Measurements from ENCODE around the gene CDX4.

CDX4 gene

GRCh38 chrX:73446831-73447230 is at the start of gene CDX4:
TSS of gene CDX4 (plus strand) at chrX:73447053. CDS start at chrX:73447254, 201 bp downstream.
- DNase-seq (ENCODE audit: low read depth), result no peak
- H3K4me3 ChIP-seq (ENCODE audit: control insufficient read depth, low read depth, low read length), result no peak within 1 kb of the TSS
- TF ChIP-seq, protein P1, sequence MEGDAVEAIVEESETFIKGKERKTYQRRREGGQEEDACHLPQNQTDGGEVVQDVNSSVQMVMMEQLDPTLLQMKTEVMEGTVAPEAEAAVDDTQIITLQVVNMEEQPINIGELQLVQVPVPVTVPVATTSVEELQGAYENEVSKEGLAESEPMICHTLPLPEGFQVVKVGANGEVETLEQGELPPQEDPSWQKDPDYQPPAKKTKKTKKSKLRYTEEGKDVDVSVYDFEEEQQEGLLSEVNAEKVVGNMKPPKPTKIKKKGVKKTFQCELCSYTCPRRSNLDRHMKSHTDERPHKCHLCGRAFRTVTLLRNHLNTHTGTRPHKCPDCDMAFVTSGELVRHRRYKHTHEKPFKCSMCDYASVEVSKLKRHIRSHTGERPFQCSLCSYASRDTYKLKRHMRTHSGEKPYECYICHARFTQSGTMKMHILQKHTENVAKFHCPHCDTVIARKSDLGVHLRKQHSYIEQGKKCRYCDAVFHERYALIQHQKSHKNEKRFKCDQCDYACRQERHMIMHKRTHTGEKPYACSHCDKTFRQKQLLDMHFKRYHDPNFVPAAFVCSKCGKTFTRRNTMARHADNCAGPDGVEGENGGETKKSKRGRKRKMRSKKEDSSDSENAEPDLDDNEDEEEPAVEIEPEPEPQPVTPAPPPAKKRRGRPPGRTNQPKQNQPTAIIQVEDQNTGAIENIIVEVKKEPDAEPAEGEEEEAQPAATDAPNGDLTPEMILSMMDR (IDR thresholded peaks at IDR 0.05; ENCODE audit: control insufficient read depth, insufficient read depth, low read depth, low read length, missing control alignments), result no peak

DNA sequence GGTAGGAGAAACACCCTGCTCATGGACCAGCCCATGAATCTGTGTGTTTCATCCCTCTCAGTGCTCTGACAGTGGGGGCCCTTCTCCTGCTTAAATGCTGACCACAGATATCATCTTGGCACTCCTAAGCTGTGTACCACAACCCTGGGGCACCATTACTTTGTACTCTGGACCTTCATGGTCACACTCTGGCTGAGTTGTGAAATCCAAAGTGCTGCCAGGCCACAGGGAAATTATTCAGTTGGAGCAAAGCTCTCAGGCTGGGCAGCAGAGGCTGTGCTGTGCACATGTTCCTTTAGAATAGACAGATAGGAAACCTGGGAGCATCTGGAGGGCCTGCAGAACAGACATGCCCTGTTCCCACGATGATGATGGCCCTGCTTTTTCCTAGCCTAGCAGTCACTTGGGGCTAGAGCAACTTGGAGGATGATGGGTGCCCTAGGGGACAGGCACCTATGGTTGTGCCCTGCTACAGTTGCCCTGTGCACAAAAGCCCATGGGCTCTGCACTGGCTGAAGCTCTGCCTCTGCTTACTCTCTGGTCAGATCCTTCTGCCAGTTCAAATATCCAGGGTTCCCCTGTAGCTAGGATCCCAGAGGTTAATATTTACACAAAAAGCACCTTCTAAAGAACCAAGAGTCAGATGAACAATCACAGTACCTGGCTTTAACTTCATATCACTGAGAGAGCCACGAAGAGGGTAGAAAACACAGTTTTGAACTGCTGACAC is 48.5 kb upstream of the CDX4 start:
- H3K4me3 ChIP-seq (ENCODE audit: control insufficient read depth, low read depth, low read length), result no peak overlapping the region
- TF ChIP-seq, protein P1 (IDR thresholded peaks at IDR 0.05; ENCODE audit: control insufficient read depth, insufficient read depth, low read depth, low read length, missing control alignments), result no peak
- no peak for DNase-seq (ENCODE audit: low read depth)

DNA sequence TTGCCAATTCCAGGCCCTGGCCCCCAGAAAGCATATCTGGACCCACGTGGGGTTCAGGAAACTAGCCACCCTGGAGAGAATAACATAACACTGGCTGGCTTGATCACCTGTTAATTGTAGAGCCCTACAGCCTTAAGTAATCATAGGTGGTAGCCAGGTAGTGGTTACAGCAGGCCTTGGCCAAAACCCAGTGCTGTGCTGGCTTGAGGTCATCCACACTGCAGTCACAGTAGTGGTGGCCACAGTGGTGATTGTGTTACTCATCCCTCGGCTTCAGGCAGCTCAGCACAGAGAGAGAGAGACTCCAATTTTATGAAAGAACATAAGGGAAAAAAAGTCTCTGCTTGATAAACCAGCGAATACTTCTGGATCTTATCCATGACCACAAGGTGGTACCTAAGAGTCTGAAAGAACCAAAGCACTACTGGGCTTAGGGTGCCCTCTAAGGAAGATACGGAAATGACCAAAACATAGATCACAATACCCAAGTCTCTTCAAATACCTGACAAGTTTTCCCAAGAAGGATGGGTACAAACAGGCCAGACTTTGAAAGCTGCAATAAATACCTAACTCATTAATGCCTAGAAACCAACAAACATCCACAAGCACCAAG is 46.6 kb upstream of the CDX4 start:
- DNase-seq (ENCODE audit: low read depth), result no peak
- TF ChIP-seq, protein P1 (IDR thresholded peaks at IDR 0.05; ENCODE audit: control insufficient read depth, insufficient read depth, low read depth, low read length, missing control alignments), result no peak
- H3K4me3 ChIP-seq (ENCODE audit: control insufficient read depth, low read depth, low read length), result no peak overlapping the region

DNA sequence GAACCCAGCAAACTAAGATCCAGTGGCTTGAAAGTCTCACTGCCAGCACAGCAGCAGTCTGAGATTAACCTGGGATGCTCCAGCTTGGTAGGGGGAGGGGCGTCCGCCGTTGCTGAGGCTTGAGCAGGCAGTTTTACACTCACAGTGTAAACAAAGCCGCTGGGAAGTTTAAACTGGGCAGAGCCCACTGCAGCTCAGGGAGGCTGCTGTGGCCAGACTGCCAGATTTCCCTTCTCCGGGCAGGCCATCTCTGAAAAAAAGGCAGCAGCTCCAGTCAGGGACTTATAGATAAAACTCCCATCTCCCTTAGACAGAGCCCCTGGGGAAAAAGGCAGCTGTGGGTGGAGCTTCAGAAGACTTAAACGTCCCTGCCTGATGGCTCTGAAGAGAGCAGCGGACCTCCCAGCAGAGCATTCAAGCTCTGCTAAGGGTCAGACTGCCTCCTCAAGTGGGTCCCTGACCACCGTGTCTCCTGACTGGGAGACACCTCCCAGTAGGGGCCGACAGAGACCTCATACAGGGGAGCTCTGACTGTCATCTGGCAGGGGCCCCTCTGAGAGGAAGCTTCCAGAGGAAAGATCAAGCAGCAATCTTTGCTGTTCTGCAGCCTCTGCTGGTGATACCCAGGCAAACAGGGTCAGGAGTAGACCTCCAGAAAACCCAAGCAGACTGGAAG is 45.1 kb upstream of the CDX4 start:
- TF ChIP-seq, protein P1 (IDR thresholded peaks at IDR 0.05; ENCODE audit: control insufficient read depth, insufficient read depth, low read depth, low read length, missing control alignments), result no peak
- H3K4me3 ChIP-seq (ENCODE audit: control insufficient read depth, low read depth, low read length), result no peak overlapping the region

DNA sequence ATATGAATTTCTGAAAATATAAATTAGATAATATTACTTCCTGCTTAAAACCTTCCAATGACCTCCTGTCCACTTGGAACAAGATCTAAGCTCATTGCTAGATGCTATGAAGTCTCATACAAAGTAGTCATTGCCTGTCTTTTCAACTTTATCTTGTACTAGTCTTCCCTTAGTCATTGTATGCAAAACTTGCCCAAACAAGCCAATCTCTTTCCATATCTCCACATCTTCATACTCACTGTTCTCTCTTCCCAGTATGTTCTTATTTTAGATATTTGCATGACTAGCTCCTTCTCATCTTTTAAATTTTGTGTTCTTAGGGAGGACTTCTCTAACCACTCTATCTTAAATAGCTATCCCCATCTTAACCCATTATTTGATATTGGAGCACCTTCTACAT is 33.9 kb upstream of the CDX4 start:
- DNase-seq (ENCODE audit: low read depth), result no peak
- H3K4me3 ChIP-seq (ENCODE audit: control insufficient read depth, low read depth, low read length), result no peak overlapping the region
- TF ChIP-seq, protein P1 (IDR thresholded peaks at IDR 0.05; ENCODE audit: control insufficient read depth, insufficient read depth, low read depth, low read length, missing control alignments), result no peak

More for the DNA sequence above, 45.1 kb upstream of the CDX4 start:
- no peak for DNase-seq (ENCODE audit: low read depth)

- no peak overlapping the region for H3K4me3 ChIP-seq (ENCODE audit: control insufficient read depth, low read depth, low read length)
- DNase-seq (ENCODE audit: low read depth), result no peak
Measured at GRCh38 chrX:73447311-73447794, 500 bp downstream of the CDX4 start.

More at GRCh38 chrX:73447311-73447794, 500 bp downstream of the CDX4 start:
- TF ChIP-seq, protein P1 (IDR thresholded peaks at IDR 0.05; ENCODE audit: control insufficient read depth, insufficient read depth, low read depth, low read length, missing control alignments), result no peak

All from AG09309 (cell line).